HG03196 (cell line): Measurements from ENCODE around the gene HOXA6.

Experiments
- ATAC-seq: cut with Tn5 transposase; IDR thresholded peaks from one replicate; pipeline ENCODE4 v1.9.1; 2021; ENCODE audit not compliant: unreplicated experiment

Gene HOXA6

GRCh38 chr7:27141137-27141922 lies 6.2 kb downstream of the HOXA6 start:
- no peak for ATAC-seq

GRCh38 chr7:27140126-27140857 lies 7.3 kb downstream of the HOXA6 start:
- no peak for ATAC-seq

GRCh38 chr7:27139334-27140125 lies 8.0 kb downstream of the HOXA6 start:
- ATAC-seq, result no peak

- no peak for ATAC-seq
These were observed 8.6 kb downstream of the HOXA6 start for GRCh38 chr7:27138985-27139333.

GRCh38 chr7:27138472-27138871 lies 9.1 kb downstream of the HOXA6 start:
- no peak for ATAC-seq

GRCh38 chr7:27137640-27138315 lies 9.8 kb downstream of the HOXA6 start:
- ATAC-seq, result no peak

- ATAC-seq, result no peak
These were observed 13.2 kb downstream of the HOXA6 start for GRCh38 chr7:27134392-27134791.

- ATAC-seq, result no peak
These were observed 14.0 kb downstream of the HOXA6 start for GRCh38 chr7:27133409-27134231.

GRCh38 chr7:27132978-27133377 lies 14.6 kb downstream of the HOXA6 start:
- no peak for ATAC-seq

- no peak for ATAC-seq
These were observed 15.4 kb downstream of the HOXA6 start for GRCh38 chr7:27132214-27132613.

GRCh38 chr7:27131390-27131819 lies 16.2 kb downstream of the HOXA6 start:
- ATAC-seq, result no peak

- no peak for ATAC-seq
These were observed 16.8 kb downstream of the HOXA6 start, which contains the start of gene HOXA4 for GRCh38 chr7:27130540-27131389. Gene HOXA4, minus strand, starts transcription at chr7:27130757. Its CDS starts 24 bp downstream, at chr7:27130733.

GRCh38 chr7:27129729-27130539 lies 17.6 kb downstream of the HOXA6 start:
- ATAC-seq, result no peak

GRCh38 chr7:27128776-27129728 lies 18.5 kb downstream of the HOXA6 start:
- no peak for ATAC-seq

GRCh38 chr7:27128034-27128433 lies 19.5 kb downstream of the HOXA6 start:
- no peak for ATAC-seq

GRCh38 chr7:27126596-27127327 lies 20.8 kb downstream of the HOXA6 start:
- ATAC-seq, result no peak

GRCh38 chr7:27125986-27126394 lies 21.6 kb downstream of the HOXA6 start:
- no peak for ATAC-seq
